Measurements from ENCODE around the gene CHCHD6. TPM values are rescaled to one million over a fixed set of nuclear protein-coding genes. Genes with fewer than 3 reads are reported as not detected.

The CHCHD6 gene
- total RNA-seq, 1 donor from 2014 or later: 13.1 TPM

DNA sequence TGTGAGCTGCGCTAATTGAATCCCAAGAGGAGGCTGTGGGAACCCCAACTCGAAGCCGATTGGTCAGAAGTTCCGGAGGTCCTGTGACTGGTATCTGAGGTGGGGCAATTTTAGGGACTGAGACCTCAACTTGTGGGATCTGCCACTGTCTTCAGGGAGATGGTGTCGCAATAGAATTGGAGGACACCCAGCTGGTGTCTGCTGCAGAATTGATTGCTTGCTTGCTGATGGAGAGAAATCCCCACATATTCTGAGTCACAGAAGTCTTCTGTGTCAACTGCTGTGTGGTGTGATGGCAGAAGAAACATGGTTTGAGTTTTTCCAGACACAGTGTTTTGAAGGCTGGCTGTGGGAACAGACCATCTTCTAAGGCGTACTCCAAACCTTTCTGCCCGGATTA is 179.2 kb downstream of the CHCHD6 start:
- no peaks in the 10 kb centered on the region for H3K27me3 Mint-ChIP-seq (ENCODE audit: unreplicated experiment)

DNA sequence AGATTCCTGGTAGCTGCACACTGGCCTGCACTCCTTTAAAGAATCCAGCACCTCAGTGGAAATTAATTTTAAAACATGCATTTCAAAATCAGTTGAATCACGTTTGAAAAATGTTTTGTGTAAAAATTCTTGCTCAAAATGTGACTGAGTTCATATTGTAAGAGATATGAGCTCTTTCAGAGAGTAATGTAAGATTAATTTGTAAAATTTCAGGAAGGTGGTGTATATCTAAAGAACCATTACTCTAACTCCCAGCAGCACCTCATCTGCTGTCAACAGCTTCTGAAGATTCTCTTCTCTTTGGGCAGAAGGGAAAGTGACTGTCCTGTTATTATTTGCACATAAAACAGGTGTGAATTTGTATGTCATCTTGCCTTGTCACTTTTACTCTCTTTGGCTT is 181.4 kb downstream of the CHCHD6 start:
- H3K27ac Mint-ChIP-seq (ENCODE audit: unreplicated experiment): no peak overlapping the region
- no peak overlapping the region for H3K4me3 Mint-ChIP-seq (ENCODE audit: unreplicated experiment)
- TF ChIP-seq, protein P1, sequence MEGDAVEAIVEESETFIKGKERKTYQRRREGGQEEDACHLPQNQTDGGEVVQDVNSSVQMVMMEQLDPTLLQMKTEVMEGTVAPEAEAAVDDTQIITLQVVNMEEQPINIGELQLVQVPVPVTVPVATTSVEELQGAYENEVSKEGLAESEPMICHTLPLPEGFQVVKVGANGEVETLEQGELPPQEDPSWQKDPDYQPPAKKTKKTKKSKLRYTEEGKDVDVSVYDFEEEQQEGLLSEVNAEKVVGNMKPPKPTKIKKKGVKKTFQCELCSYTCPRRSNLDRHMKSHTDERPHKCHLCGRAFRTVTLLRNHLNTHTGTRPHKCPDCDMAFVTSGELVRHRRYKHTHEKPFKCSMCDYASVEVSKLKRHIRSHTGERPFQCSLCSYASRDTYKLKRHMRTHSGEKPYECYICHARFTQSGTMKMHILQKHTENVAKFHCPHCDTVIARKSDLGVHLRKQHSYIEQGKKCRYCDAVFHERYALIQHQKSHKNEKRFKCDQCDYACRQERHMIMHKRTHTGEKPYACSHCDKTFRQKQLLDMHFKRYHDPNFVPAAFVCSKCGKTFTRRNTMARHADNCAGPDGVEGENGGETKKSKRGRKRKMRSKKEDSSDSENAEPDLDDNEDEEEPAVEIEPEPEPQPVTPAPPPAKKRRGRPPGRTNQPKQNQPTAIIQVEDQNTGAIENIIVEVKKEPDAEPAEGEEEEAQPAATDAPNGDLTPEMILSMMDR (IDR thresholded peaks at IDR 0.05): no peak
- no peaks in the 10 kb centered on the region for H3K9me3 Mint-ChIP-seq (ENCODE audit: unreplicated experiment)
- no peak for DNase-seq (ENCODE audit: extremely low spot score, unreplicated experiment)
- H3K36me3 Mint-ChIP-seq (ENCODE audit: unreplicated experiment): peaks cover 2% of the 10 kb centered on the region
- H3K27me3 Mint-ChIP-seq (ENCODE audit: unreplicated experiment): no peaks in the 10 kb centered on the region
- H3K4me1 Mint-ChIP-seq (ENCODE audit: unreplicated experiment): peaks cover 3% of the 10 kb centered on the region

More for the DNA sequence above, 179.2 kb downstream of the CHCHD6 start:
- TF ChIP-seq, protein P1 (IDR thresholded peaks at IDR 0.05): no peak
- Mint-ChIP-seq H3K36me3 (ENCODE audit: unreplicated experiment) (peaks cover under 1% of the 10 kb centered on the region), H3K4me3 (ENCODE audit: unreplicated experiment) (no peak overlapping the region), H3K4me1 (ENCODE audit: unreplicated experiment) (peaks cover 3% of the 10 kb centered on the region), H3K9me3 (ENCODE audit: unreplicated experiment) (no peaks in the 10 kb centered on the region), H3K27ac (ENCODE audit: unreplicated experiment) (no peak overlapping the region)
- DNase-seq (ENCODE audit: extremely low spot score, unreplicated experiment): no peak

DNA sequence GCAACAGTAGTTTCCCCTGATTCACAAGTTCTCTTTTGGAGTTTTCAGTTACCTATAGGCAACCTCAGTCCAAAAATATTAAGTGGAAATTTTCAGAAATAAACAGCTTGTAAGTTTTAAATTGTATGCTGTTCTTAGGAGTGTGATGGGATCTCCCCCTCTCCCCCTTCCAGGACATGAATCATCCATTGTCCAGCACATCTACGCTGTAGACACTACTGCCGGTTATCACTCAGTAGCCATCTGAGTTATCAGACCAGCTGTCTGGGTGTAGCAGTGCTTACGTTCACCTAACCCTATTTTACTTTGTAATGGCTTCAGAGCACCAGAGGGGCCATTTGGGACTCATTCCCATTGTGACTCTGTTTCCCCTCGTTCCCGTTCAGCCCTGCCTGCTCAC is 182.2 kb downstream of the CHCHD6 start:
- Mint-ChIP-seq H3K4me3 (ENCODE audit: unreplicated experiment) (no peak overlapping the region), H3K9me3 (ENCODE audit: unreplicated experiment) (no peaks in the 10 kb centered on the region), H3K27me3 (ENCODE audit: unreplicated experiment) (no peaks in the 10 kb centered on the region), H3K36me3 (ENCODE audit: unreplicated experiment) (peaks cover 2% of the 10 kb centered on the region), H3K27ac (ENCODE audit: unreplicated experiment) (no peak overlapping the region), H3K4me1 (ENCODE audit: unreplicated experiment) (peaks cover 3% of the 10 kb centered on the region)
- TF ChIP-seq, protein P1 (IDR thresholded peaks at IDR 0.05): no peak
- no peak for DNase-seq (ENCODE audit: extremely low spot score, unreplicated experiment)

DNA sequence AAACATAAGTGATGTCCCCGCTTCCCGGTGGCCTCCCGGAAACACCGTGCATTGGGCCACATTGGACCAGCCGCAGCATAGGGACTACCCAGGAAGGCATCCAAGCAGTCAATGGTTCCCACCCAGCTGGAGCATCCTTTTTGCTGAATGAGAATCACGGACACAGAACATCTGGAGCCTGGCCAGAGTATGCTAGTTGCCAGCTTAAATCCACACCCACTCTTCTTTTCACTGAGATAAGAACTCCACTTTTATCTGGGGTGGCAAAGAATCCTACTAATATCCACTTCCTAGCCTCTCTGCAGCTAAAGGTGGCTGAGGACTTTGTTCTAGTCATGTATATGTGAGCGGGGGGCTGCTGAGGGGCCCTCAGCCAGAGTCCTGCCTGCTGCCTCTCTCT is 183.6 kb downstream of the CHCHD6 start:
- H3K27ac Mint-ChIP-seq (ENCODE audit: unreplicated experiment): no peak overlapping the region
- peaks cover 2% of the 10 kb centered on the region for H3K36me3 Mint-ChIP-seq (ENCODE audit: unreplicated experiment)
- no peak for DNase-seq (ENCODE audit: extremely low spot score, unreplicated experiment)
- TF ChIP-seq, protein P1 (IDR thresholded peaks at IDR 0.05): no peak
- no peaks in the 10 kb centered on the region for H3K9me3 Mint-ChIP-seq (ENCODE audit: unreplicated experiment)
- peaks cover 3% of the 10 kb centered on the region for H3K4me1 Mint-ChIP-seq (ENCODE audit: unreplicated experiment)
- no peaks in the 10 kb centered on the region for H3K27me3 Mint-ChIP-seq (ENCODE audit: unreplicated experiment)
- H3K4me3 Mint-ChIP-seq (ENCODE audit: unreplicated experiment): no peak overlapping the region

DNA sequence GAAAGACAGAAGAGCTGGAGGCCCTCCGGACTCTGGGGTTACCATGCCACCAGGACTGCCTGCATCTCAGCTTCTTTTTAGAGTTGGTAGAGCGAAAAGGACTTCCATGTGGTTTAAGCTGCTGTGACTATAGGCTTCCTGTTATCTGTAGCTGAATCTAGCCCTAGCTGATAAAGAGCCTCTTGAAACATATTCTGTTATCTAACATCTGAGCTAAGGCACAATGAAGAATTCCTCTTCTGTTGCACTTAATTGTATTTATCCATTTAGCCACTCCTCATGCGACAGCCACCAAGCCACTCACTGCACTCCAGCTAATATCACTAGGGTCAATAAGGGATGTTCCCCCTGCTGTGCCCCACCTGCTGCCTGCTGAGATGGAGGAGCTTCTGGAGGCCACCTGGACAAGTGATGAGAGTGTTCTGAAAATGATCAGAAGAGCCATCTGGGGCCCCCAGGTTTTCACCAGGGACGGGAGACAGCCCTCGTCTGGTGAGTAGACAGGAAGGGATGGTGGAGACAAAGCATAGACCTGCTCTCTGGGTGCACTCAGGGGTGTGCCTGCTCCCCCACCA is 184.2 kb downstream of the CHCHD6 start:
- Mint-ChIP-seq H3K4me3 (ENCODE audit: unreplicated experiment) (no peak overlapping the region), H3K27me3 (ENCODE audit: unreplicated experiment) (no peaks in the 10 kb centered on the region), H3K9me3 (ENCODE audit: unreplicated experiment) (no peaks in the 10 kb centered on the region), H3K27ac (ENCODE audit: unreplicated experiment) (no peak overlapping the region), H3K36me3 (ENCODE audit: unreplicated experiment) (peaks cover 2% of the 10 kb centered on the region), H3K4me1 (ENCODE audit: unreplicated experiment) (peaks cover 3% of the 10 kb centered on the region)
- DNase-seq (ENCODE audit: extremely low spot score, unreplicated experiment): no peak
- TF ChIP-seq, protein P1 (IDR thresholded peaks at IDR 0.05): no peak
